Measurements from ENCODE around the gene GGA1.
"Not testable (repeated sequence)": the region's sequence is repeated elsewhere in the genome, so short reads cannot be mapped to it uniquely, and the experiment has no call there.

GGA1 gene

DNA sequence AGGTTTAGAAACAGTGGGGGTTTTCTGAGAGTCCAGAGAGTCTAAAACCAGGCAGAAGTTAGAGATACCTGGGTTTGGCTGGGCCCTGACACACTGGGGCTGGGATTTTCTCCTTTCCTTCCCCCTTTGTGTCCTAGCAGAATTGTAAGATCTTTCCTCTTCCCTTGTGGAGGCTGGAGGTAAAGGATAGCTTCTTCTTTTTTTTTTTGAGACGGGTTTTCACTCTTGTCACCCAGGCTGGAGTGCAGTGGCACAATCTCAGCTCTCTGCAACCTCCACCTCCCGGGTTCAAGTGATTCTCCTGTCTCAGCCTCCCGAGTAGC, 1.5 kb downstream of the GGA1 start:
- not testable (repeated sequence) for FAIRE-seq

DNA sequence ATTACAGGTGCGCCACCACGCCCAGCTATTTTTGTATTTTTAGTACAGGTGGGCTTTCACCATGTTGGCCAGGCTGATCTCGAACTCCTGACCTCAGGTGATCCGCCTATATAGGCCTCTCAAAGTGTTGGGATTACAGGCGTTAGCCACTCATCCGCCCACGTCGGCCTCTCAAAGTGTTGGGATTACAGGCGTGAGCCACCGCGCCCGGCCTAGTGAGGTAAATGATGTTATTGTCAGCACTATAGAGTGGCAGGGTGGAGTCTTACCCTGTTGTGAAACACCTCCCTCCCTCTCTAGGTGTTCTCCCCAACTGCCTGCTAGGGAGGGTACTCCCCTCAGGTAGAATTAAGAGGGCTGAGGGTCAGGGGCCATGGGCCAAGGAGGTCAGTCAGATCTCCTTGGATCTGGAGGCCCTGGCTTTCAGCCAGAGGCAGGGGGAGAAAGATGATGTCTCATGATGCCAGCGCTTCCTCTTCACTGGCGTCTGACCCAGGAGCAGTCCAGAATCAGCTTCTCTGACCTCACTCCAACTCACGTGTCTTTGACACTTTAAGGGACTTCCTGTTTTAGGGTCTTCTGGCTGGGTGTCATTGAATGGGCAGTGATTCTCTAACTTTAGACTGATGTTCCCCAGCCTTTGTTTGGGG, 2.0 kb downstream of the GGA1 start:
- no peak for FAIRE-seq

DNA sequence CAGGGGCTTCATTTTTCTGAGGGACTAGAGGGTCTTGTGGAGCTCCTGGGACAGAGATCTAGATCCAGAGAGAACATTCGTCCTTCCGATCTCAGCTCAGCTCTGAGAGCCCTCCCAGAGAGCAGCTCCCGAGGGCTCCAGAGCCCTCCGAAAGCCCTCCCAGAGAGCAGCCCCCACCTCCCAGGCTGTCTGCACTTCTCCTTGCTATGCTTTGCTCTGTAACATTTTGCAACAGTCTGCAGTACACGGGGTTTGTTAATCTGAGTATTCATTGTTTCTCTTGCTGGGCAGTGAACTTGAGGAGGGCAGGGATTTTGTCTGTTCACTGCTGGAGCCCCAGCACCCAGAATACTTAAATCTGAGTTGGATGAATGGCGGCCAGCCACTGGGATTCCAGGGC, 2.6 kb downstream of the GGA1 start:
- no peak for FAIRE-seq

DNA sequence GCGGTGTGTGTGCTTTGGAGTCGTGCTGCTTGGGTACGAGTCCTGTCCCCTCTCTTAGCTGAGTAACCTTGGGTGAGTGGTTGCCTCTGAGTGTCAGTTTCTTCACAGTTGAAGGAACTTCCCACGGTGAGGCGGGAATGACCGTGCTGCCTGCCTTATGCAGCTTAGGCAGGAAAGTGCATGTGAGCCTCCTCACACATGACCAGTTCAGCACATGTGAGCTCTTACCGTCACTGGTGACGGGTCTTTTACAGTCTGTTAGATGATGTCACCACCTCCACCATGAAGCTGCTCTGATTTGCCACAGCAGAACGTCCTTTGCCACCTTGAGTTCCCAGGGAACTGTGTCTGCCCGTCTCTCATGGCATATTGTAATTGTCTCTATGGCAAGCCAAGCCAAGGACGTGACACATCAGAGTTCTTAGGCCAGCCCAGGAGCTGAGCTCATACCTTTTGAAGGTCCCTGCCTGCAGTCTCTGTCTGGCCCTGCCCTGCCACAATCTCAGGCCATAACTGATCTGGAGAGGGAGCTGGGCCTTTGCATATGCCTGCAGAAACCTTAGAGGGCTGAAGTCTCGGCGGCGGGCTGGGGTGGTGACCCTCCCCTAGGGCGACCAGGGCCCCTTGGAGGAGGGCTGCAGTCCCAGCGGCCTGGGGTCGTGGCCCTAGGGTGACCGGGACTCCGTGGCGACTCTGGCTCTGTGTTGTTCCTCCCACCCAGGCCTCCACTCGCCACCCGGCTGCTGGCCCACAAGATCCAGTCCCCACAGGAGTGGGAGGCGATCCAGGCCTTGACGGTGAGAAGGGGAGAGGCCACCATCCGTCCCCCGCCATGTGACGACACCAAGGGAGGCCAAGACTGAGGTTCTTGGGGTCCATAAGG, 7.8 kb downstream of the GGA1 start:
- no peak for FAIRE-seq

DNA sequence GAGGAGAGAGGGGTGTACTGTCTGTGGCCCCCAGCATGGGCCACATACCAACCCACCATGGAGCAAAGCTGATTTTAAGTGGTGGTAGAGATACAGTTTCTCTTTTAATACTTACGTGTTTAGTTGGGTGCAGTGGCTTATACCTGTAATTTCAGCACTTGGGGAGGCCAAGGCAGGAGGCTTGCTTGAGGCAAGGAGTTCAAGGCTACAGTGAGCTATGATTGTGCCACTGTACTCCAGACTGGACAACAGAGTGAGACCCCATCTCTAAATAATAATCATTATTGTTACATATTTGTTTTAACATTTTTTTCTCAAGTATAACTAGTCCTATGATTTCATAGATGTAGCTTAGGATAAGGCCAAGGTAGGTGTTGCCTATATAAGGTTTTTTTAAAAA, 8.8 kb downstream of the GGA1 start:
- no peak for FAIRE-seq

DNA sequence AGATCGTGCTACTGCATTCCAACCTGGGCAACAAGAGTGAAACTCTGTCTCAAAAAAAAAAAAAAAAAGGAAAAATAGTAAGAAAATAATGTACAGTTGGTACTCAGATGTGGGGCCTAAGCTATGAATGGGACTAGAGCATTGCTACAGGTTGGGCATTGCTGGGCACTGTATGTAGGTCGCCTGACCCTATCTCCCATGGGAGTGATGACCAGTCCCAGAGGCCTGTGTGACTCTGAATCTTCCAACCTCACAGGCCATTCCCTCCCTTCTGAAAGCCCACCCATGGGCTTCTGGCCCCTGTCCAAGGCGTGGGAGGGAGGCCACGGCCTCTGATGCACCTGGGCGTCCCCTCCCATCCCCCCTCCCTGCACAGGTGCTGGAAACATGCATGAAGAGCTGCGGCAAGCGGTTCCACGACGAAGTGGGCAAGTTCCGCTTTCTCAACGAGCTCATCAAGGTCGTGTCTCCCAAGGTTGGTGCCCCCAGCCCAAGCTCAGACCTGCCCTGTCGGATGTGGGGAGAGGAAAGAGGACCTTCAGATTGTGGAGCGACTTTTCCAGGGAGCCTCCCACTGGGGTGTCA, 9.5 kb downstream of the GGA1 start:
- no peak for FAIRE-seq

DNA sequence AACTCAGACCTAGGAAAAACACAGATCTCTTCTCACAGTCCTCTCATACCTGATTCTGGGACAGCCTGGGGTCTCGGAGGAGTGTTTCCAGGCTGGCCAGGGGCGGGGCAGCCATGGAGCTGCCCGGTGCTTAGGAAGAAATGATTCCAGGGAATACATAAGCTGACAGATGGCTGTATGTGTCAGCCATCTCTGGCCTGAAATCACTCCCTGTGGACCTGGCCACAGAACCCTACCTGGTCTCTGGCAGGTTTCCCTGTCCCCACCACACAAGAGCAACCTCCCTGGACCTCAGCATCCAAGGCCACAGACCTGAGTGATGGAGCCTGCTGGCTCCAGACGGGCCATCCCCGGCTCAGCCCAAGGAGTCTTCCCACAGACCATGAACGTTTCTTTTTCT, 10.0 kb downstream of the GGA1 start:
- FAIRE-seq, result no peak

DNA sequence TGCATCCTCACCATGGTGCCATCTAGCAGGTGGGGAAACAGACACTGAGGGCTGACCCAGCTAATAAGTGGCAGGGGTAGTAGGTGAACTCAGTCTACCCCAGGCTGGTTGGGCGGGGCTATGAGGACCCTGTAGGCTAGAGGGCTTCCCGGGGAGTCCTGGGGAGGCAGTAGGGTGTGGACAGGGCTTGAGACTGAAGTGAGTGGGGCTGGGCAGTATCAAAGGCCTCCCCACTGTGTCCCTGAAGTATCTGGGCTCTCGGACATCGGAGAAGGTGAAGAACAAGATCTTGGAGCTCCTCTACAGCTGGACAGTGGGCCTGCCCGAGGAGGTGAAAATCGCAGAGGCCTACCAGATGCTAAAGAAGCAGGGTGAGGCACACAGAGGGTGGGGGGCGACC, 11.4 kb downstream of the GGA1 start:
- no peak for FAIRE-seq

DNA sequence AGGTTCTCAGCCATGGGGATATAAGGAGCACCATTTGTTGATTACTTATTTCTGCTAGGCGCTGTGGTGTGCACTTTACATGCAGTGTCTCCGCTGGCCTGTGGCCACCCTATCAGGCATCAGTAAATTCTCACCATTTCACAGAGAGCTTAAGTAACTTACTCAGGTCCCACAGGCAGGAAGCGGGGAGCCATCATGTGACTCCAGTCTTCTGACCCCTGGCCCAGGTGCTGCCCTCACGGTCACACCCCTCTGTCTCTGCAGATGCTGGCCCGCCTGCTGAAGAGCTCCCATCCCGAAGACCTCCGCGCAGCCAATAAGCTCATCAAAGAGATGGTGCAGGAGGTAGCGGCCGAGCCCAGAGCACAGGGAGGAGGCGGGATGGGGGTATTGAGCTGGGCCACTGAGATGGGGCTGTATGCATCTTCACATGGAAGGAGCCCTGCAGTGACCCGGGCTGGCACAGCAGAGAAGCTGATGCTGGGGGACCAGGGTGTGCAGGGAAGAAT, 12.8 kb downstream of the GGA1 start:
- no peak for FAIRE-seq

DNA sequence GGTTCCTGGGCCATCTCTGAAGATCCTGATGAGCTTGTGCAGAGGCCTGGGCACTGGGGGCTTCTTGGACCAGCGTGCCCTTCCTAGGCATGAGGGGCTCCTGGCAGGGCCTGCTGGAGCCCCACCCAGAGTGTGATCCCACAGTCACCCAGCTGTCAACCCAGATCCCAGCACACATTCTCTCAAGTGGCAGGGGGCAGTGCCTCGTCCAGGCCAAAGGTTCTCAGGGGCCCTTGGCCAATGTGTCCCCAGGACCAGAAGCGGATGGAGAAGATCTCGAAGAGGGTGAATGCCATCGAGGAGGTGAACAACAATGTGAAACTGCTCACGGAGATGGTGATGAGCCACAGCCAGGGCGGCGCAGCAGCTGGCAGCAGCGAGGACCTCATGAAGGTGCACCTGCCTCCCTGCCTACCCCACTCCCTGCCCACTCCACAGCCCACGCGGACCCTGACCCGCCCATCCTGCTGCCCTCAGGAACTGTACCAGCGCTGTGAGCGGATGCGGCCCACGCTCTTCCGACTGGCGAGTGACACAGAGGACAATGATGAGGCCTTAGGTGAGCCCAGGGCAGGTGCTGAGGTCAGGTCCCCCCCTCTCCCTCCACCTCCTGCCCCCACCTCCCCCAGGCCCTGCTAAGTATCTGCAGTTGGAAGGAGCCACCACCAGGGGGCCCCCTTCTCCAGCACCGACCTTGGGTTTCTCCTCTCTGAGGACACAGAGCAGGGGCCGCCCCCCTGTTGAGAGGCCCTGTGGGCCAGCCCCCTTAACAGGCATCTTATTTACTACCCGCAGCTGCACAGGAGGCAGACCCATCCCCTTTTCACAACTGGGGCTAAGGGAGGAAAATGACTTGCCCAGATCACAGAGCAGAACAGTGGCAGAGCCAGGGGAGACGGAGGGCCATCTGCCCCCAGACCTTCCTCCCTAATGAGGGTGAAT, 14.7 kb downstream of the GGA1 start:
- no peak for FAIRE-seq

DNA sequence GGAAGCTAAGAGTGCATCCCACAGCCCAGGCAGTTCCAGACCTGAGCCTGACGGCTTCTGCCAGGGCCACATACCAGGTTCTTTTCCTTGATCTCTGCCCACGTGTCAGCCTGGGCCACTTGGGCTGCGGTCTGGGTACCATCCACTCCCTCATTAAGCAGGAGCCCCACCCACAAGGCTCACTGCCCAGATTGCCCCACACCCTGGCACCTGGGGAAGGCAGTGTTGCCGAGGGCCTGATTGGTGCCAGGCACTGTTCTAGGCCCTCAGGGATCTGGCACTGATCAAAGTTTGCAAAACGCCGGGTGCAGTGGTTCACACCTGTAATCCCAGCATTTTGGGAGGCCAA, 15.4 kb downstream of the GGA1 start:
- no peak for FAIRE-seq

DNA sequence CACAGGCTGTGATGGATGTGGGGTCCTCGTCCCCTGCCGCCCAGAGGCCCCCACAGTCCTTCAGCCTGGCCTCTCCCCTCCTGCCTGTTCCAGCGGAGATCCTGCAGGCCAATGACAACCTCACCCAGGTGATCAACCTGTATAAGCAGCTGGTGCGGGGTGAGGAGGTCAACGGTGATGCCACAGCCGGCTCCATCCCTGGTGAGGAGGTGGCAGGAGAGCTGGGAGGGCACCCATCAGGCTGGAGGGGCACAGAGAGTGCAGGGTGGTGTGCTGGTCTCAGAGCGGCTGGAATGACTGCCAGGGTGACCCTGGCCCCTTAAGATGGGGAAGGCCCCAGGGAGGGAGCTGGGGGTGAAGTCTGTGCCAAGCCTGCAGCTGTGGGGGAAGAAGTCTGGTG, 16.2 kb downstream of the GGA1 start:
- FAIRE-seq, result no peak

DNA sequence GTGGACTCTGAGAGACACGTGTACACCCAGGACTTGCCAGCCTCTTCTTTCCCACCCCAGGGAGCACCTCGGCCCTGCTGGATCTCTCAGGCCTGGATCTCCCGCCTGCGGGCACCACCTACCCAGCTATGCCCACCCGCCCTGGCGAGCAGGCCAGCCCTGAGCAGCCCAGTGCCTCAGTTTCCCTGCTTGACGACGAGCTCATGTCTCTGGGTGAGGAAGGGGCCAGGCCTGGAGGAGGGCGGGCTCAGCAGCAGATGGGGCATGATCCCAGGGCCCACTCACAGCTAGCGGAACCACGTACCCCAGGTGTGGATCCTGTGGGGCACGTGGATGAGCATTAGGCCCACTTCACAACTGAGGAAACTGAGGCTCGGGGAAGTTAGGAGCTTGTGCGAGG, 17.1 kb downstream of the GGA1 start:
- no peak for FAIRE-seq

DNA sequence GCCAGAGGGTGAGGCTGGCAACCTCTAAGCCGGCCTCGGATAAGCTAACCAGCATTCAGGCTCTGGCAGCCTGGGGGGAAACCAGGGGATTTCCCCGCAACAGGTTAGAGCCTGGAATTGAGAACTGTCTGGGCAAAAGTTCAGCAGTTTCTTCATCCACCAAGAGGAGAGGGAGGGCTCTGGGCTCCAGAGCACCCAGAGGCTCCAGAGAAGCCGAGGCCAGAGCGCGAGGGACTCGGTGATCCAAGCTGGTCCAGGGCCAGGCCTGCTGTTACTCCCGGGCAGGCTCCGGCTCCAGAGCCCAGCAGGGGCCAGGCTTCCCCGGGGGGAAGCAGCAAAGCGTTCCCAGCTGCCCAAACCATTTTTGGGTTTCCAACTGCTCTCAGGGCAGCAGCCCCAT, 17.5 kb downstream of the GGA1 start:
- FAIRE-seq, result no peak

DNA sequence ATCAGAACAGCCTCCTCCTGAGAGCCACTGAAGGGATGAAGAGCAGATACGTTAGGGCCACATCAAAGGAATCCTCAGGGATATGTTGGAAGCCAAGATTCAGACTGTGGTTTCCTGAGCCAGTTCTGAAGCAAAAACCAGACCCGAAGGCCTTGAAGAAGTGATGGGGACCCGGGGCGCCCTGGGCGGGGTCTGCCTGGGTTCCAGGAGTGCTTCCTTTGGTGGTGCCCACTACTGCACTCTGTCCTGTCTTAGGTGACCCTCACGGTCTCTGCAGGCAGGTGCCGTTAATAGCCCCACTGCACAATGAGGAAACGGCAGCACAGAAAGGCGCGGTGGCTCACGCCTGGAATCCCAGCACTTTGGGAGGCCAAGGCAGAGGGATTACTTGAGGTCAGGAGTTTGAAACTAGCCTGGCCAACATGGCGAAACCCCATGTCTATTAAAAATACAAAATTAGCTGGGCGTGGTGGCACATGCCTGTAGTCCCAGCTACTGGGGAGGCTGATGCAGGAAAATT, 18.0 kb downstream of the GGA1 start:
- no peak for FAIRE-seq

DNA sequence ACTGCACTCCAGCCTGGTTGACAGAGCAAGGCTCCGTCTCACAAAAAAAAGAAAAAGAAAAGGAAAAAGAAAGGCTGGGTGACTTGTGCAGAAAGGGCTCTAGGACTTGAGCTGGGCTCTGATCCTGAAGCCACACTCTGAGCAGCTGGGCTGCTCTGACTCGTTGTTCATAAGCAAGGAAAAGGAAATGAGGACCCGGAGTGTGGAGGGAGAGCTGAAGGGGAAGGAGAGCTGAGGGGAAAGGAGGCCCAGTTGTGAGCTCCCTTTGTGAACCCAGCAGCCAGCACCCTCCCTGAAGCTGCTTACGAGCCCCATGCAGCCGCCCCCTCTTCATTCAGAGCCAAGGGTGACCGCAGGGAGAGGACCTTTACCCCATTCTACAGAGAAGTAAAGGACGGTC, 18.5 kb downstream of the GGA1 start:
- no peak for FAIRE-seq

DNA sequence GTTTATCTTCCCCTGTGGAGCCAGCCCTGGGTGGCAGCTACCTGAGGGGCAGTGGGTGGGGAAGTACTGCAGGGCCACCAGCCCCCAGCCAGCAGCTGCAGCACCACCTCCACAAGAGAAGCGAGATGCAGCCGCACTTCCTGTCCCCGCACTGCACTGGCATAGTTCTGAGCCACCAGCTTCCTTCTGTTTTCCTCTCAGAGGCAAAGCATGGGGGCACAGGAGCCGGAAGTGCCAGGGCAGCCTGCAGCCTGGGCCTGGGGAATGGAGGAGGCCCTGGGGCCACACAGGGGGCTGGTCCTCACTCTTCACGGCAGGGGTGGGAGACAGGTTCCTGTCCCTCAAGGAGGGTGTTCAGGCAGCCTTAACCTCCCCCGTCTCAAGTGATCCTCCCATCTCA, 18.9 kb downstream of the GGA1 start:
- FAIRE-seq, result no peak

DNA sequence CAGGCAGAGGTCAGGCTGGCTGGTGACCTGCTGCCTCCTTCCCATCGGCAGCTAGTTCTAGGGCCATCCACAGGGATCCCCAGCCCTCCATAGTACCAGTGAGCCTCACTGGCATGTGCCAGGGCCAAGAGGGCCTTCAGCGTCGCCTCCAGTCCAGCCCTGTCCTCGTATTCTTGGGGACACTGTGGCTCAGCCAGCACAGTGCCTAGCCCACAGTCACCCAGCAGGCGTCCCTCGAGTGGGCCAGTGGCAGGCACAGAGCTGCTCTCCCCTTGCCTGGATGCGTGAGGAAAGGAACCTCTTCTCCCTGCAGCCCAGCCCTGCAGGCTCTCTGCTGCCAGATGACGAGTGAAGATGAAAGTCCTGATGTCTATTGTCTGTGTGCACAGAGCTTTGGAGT, 20.2 kb downstream of the GGA1 start:
- FAIRE-seq, result no peak

DNA sequence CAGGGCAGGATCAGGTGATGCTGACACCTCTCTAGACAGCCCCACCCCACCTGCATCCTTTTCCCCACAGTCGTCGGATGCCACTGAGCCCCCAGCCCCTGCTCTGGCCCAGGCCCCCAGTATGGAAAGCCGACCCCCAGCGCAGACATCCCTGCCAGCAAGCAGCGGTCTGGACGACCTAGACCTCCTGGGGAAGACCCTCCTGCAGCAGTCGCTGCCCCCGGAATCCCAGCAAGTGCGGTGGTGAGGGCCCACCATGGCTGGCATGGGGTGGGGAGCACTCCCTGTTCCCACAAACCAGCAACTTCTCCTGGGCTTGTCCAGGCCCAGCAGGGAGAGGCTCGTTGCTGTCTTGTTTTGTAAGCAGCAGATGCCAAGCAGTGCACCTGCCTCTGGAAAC, 21.3 kb downstream of the GGA1 start:
- no peak for FAIRE-seq

DNA sequence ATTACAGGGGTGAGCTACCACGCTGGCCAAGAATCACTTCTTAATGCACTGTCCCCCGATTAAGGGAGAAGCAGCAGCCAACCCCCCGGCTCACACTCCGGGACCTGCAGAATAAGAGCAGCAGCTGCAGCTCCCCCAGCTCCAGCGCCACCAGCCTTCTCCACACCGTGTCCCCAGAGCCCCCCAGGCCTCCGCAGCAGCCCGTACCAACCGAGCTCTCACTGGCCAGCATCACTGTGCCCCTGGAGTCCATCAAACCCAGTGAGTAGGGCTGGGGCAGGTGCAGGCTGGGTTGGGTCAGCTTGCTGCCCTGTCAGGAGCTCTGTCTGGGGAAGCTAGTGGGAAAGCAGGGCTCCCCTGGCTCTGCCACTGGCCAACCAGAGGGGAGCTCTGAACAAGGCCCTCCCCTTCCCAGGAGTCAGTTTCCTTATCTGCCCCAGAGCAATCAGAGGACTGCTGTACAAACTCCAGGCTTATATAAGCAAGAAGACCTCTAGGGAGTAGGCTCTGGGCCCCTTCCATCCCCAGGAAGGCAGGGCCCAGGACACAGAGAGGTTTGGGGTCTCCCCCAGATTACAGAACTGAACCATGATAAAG, 22.3 kb downstream of the GGA1 start:
- no peak for FAIRE-seq

DNA sequence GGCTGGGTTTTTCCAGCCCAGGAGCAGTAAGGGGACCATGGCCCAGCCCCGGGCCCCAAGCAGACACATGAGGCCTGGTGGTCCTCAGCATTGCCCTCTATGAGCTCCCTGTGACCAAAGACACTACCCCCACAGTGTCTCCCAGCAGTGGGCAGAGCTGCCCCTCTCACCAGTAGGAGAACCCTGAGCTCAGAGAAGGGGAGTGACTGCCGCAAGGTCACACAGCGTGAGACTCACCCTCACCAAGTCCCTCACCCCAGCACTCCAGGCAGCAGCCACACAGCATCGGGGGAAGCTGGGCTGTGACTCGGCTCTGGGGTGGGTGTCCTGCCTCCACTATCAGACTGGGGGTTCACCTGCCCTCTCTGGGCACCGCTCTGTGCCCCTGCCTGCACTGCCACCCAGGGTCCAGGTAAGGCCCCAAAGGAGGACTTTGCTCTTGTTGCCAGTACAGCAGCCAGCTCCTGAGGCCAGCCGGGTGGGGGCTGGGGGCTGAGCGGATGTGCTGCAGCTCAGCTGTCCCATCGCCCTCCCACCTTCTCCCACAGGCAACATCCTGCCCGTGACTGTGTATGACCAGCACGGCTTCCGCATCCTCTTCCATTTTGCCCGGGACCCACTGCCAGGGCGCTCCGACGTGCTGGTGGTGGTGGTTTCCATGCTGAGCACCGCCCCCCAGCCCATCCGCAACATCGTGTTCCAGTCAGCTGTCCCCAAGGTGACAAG, 23.0 kb downstream of the GGA1 start:
- no peak for FAIRE-seq

All from G401.6 (cell line).